ENCODE results near the gene CDCA8. TPM values are rescaled to one million over a fixed set of nuclear protein-coding genes. Genes with fewer than 3 reads are reported as not detected.

Gene CDCA8
- total RNA-seq, 4 donors from 2014 or later, result 0.26 to 0.42 (median 0.40) TPM; not detected in 1

- 60% methylated on average over 8 of the region's 11 CpGs for WGBS
- TF ChIP-seq CTCF (IDR thresholded peaks at IDR 0.05) (no peak), POLR2AphosphoS5 (IDR thresholded peaks at IDR 0.05) (no peak), POLR2A (IDR thresholded peaks at IDR 0.05; ENCODE audit: low read depth) (no peak), EP300 (IDR thresholded peaks at IDR 0.05) (no peak)
- DNase-seq (ENCODE audit: extremely low spot score), result no peak
- H3K4me1 ChIP-seq, result peaks cover 0 to 6% (median 0%) of the 10 kb centered on the region in 4 donors
- no peaks in the 10 kb centered on the region for H3K36me3 ChIP-seq
- H3K27me3 ChIP-seq, result peaks cover 0 to 69% (median 3%) of the 10 kb centered on the region in 4 donors
- H3K27ac ChIP-seq (replicated peaks in 1 of 4), result no peak overlapping the region
- H3K4me3 ChIP-seq, result no peak overlapping the region
- intact Hi-C loops (cut with DNase I), result no loop called here
- no peaks in the 10 kb centered on the region for H3K9me3 ChIP-seq
Measured at GRCh38 chr1:37723390-37724078, 31.2 kb downstream of the CDCA8 start.

GRCh38 chr1:37724575-37724974 lies 32.3 kb downstream of the CDCA8 start:
- no peaks in the 10 kb centered on the region for H3K36me3 ChIP-seq
- no peak for DNase-seq (ENCODE audit: extremely low spot score)
- WGBS, result 81% methylated on average over 6 of the region's 6 CpGs
- H3K9me3 ChIP-seq, result no peaks in the 10 kb centered on the region
- no peak overlapping the region for H3K27ac ChIP-seq (replicated peaks in 1 of 4)
- no peak overlapping the region for H3K4me3 ChIP-seq
- intact Hi-C loops (cut with DNase I), result no loop called here
- peaks cover 0 to 64% (median 3%) of the 10 kb centered on the region in 4 donors for H3K27me3 ChIP-seq
- peaks cover 0 to 6% (median 0%) of the 10 kb centered on the region in 4 donors for H3K4me1 ChIP-seq
- no peak for TF ChIP-seq POLR2A (IDR thresholded peaks at IDR 0.05; ENCODE audit: low read depth)
- TF ChIP-seq POLR2AphosphoS5 (IDR thresholded peaks at IDR 0.05), result no peak
- TF ChIP-seq CTCF (IDR thresholded peaks at IDR 0.05), result no peak
- TF ChIP-seq EP300 (IDR thresholded peaks at IDR 0.05), result no peak

- Histone ChIP-seq H3K27me3 (peaks cover 0 to 52% (median 3%) of the 10 kb centered on the region in 4 donors), H3K4me1 (peaks cover 0 to 6% (median 0%) of the 10 kb centered on the region in 4 donors), H3K9me3 (no peaks in the 10 kb centered on the region), H3K27ac (replicated peaks in 1 of 4) (no peak overlapping the region), H3K4me3 (no peak overlapping the region), H3K36me3 (no peaks in the 10 kb centered on the region)
- TF ChIP-seq POLR2AphosphoS5 (IDR thresholded peaks at IDR 0.05) (no peak), CTCF (IDR thresholded peaks at IDR 0.05) (no peak), POLR2A (IDR thresholded peaks at IDR 0.05; ENCODE audit: low read depth) (no peak), EP300 (IDR thresholded peaks at IDR 0.05) (no peak)
- no peak for DNase-seq (ENCODE audit: extremely low spot score)
- intact Hi-C loops (cut with DNase I), result no loop called here
- WGBS, result 81% methylated on average over 13 of the region's 14 CpGs
Measured at GRCh38 chr1:37725851-37726613, 33.7 kb downstream of the CDCA8 start.

- DNase-seq (ENCODE audit: extremely low spot score), result no peak
- Histone ChIP-seq H3K27me3 (peaks cover 0 to 54% (median 3%) of the 10 kb centered on the region in 4 donors), H3K4me3 (no peak overlapping the region)
Measured at GRCh38 chr1:37726751-37727585, 34.7 kb downstream of the CDCA8 start.

More at GRCh38 chr1:37726751-37727585, 34.7 kb downstream of the CDCA8 start:
- no peaks in the 10 kb centered on the region for H3K36me3 ChIP-seq
- H3K4me1 ChIP-seq, result peaks cover 0 to under 1% (median 0%) of the 10 kb centered on the region in 4 donors
- H3K9me3 ChIP-seq, result no peaks in the 10 kb centered on the region
- TF ChIP-seq EP300 (IDR thresholded peaks at IDR 0.05), result no peak
- no peak for TF ChIP-seq POLR2AphosphoS5 (IDR thresholded peaks at IDR 0.05)
- TF ChIP-seq CTCF (IDR thresholded peaks at IDR 0.05), result no peak
- TF ChIP-seq POLR2A (IDR thresholded peaks at IDR 0.05; ENCODE audit: low read depth), result no peak
- H3K27ac ChIP-seq (replicated peaks in 1 of 4), result no peak overlapping the region
- WGBS, result 54% methylated on average over 15 of the region's 15 CpGs
- intact Hi-C loops (cut with DNase I), result no loop called here

All from esophagus muscularis mucosa (tissue), 4 donors.